DMS53 treated with DMSO at 0.1 percent for 48 hours (cell line): ENCODE data around the gene CFHR5.
"Not testable (repeated sequence)": the region's sequence is repeated elsewhere in the genome, so short reads cannot be mapped to it uniquely, and the experiment has no call there.

ENCODE experiments used
- DNase-seq: peaks from one replicate; lab custom pipeline; 2025; ENCODE audit not compliant: unreplicated experiment; lab: John Stamatoyannopoulos, UW

The CFHR5 gene

DNA sequence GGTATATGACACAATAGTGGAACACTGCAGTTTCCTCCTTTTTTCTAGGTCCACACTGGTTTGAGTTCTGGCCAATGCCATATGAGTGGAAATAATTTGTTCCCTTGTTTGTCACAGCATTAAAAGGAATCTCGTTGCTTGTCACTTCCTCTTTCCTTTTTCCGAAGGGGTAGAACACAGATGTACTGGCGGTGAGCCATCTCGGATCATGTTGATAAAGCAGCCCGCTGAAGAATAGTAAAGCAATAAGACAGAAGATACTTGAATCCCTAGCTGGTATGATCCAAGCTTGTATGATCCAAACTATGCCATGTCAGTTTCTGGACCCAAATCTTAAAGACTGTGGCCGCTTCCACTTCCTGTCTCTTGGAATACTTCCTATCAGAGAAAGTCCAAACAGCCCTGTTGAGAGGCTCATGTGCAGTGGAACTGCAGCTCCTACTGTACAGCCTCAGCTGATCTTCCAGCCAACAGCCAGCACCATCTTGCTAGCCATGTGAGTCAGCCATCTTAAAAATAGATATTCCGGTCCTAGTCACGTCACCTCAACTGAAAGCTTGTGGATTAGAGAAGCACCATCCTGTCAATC, 40.3 kb downstream of the CFHR5 start:
- no peak for DNase-seq

DNA sequence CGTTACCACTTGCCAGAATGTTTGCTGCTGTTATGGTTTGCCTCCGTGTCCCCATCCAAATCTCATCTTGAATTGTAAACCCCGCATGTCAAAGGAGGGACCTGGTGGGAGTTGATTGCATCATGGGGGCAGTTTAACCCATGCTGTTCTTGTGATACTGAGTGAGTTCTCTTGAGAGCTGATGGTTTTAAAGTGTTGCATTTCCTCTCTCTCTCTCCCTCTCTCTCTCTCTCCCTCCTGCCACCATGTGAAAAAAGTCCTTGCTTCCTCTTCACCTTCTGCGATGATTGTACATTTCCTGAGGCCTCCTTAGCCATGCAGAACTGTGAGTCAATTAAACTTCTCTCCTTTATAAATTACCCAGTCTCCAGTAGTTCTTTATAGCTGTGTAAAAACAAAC, 44.4 kb downstream of the CFHR5 start:
- DNase-seq = no peak

DNA sequence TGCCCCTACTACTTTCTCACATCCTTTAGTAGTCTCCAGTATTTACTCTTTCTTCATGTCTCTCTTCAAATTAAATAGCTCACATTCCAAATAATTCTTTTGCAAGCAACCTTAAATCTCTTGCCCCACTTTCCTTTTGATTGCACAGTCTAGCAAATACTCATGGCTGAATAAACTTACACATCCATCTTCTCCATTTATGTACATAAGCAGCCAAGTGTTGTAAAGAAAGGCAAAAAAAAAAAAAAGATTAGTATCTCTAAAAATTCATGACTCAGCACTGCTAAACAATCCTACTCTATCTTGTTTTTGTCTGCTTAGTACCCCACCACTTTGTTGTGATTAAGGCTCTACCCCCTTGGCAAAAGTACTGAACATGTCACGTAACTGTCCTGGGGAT, 47.1 kb downstream of the CFHR5 start:
- no peak for DNase-seq

GRCh38 chr1:197027359-197027758, 50.0 kb downstream of the CFHR5 start:
- peak; percentile 81 for DNase-seq

GRCh38 chr1:197029749-197030148, 52.4 kb downstream of the CFHR5 start:
- DNase-seq = no peak

DNA sequence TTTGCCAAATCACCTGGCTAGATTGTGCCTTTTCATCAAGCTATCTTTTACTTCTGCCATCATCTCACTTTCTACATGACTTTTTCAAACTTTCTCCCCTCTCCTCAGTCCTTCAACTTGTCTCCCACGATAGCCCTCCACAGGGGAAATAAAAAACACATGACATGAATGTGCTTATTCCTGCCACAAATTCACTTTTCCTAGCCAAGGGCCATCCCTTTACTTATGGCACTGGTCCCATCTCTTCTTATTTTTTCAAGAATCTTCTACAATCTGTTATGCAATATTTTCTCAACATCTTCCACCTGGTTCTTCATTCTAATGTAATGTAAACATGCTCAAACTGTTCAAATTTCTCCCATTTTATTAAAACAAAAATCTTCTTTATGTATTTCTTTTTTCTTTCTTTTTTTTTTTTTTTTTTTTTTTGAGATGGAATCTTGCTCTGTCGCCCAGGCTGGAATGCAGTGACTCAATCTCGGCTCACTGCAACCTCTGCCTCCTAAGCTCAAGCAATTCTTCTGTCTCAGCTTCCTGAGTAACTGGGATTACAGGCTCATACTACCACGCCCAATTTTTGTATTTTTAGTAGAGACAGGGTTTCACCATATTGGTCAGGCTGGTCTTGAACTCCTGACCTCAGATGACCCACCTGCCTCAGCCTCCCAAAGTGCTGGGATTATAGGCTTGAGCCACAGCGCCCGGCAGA, 57.4 kb downstream of the CFHR5 start:
- not testable (repeated sequence) for DNase-seq

DNA sequence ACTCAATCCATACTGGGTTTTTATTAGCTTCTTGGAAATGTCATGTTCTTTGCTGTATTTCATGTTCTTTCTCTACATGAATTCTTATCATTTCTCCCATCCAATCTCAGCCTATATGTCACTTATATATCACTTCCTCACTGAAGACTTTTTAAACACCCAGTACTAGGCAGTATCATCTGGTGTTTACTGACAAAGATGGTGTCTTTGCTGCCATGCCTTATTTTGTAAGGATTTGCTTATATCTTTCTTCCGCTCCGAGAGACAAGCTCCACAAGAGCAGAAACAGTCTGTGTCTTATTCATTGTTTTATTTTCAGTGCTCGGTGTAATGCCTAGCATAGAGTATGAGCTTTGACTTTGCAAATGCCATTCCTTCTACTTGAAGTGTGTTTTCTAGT, 59.5 kb downstream of the CFHR5 start:
- DNase-seq = no peak

DNA sequence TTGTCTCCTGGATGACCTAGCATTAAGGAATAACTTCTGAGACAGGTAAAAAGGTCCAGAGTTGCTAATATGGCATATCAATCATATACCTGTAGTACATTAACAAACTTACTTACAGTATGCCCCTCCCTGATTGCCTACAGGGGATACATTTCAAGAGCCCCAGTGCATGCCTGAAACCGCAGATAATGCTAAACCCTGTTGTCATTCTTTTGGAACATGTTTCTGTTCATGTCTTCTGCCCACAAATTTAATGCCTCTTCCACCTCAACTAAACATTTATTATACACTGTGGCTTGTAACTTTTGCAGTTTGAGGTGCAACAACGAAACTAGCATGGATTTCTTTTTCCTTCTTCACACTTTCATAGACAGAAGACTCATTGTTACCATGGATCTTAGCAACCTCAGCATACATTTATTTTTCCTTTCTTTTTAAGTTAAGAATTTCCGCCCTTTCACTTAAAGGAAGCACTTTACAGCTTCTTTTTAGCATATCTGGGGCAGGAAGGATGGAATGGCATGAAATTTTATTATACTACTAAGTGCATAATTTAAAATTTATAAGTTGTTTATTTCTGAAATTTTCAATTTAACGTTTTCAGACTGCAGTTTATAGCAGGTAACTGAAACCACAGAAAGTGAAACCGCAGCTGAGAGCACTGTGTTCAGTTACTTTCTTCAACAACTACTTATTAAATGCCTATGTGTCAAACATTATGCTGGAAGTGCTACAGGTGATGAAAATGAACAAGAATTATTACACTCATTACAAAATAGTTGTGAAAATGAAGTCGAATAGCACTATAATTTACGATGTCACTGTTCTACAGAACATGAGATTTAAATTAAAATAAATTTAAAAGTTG, 64.4 kb downstream of the CFHR5 start:
- DNase-seq = no peak

- DNase-seq = peak; percentile 93
These were observed 65.5 kb downstream of the CFHR5 start for GRCh38 chr1:197042676-197043341.

GRCh38 chr1:197049100-197049499, 71.7 kb downstream of the CFHR5 start:
- DNase-seq = no peak
